K562 treated with DMSO at 1 percent for 12 hours (cell line): ENCODE data around the gene ELK1. TPM values are rescaled to one million over a fixed set of nuclear protein-coding genes. Genes with fewer than 3 reads are reported as not detected.

Source experiments
- total RNA-seq: library from RNA; unstranded; fragments of 300-600 nt; gene quantifications from 2 replicates; pipeline ENCODE4 v1.2.3, GENCODE V29; 2022; ENCODE audit not compliant: insufficient read depth

ELK1 gene, protein sequence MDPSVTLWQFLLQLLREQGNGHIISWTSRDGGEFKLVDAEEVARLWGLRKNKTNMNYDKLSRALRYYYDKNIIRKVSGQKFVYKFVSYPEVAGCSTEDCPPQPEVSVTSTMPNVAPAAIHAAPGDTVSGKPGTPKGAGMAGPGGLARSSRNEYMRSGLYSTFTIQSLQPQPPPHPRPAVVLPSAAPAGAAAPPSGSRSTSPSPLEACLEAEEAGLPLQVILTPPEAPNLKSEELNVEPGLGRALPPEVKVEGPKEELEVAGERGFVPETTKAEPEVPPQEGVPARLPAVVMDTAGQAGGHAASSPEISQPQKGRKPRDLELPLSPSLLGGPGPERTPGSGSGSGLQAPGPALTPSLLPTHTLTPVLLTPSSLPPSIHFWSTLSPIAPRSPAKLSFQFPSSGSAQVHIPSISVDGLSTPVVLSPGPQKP
- total RNA-seq = 30.8 and 56.6 TPM in 2 replicates

DNA sequence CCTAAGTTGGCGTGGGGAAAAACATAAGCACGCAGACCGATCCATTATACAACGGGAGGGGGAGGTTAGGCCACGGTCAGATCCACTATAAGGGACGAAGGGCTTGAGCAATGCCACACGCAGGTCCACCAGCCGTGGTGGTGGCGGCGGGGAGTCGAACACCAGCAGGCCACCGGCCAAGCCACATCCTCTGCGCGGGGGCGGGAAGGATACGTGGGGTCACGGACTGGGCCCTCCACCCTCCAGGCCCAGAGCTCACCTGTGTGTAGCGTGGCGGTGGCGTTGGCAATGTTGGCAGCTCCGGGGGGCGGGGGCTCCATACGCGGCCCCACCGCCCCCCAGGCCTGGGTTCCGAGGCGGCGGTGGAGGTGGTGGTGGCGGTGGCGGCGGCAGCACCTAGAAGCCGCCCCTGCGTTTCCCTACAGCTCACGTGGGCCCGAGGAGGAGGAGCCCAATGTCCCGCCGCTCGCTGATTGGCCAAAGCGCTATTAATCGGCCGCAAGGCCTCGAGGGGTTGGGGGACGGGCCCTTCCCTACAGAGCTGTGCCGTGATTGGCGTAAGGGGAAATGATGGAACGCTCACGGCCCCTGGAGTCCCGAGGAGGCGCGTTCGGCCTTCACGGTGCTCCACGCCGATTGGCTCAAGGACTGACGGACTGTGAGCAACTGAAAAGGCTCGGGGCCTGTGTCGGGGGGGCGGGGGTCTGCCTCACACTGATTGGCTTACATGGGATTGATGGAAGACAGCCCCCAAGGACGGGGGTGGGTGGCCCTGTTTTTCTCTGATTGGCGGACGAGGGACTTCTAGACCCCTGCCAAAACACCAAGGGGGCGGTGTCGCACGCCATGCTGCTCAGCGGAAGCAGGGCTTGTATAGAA, at the start of gene ELK1:
TSS of gene ELK1 (minus strand) at position 400 of the 879 bp plus-strand sequence. CDS start 9,122 bp downstream, outside the sequence.

DNA sequence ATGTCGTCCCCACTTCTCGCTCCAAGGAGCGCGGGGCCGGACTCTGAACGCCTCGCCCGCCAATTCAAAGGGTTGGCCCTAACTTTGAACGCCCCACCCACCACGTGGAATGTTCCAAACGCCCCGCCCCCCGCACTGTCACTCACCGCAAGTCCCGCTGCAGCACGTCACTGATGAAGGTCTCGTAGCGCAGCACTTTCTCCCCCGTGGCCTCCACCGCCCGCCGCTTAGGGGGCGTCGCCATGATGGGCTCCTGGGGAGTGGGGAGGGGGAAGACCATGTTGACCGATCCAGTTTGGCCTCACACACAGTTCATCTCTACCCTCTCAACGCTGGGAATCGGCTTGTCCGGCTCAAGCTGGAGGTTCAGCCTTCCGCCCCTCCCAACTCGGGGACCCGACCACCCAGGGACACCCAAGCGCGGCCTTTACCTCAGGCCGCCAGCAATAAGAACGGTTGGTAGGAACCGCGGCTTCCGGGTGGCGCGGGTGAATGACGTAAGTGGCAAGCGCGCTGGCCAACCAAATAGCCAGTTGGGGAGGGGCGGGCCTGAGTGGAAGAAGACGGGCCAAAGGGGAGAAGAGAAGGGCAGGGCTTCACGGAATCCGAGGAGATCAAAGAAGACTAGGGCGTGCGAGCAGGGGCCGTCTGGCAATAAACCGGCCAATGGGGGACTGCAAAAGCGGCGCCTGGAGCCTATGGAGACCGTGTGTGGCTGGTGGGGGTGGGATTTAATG, 8.5 kb upstream of the ELK1 start, which contains the start of gene UXT:
TSS of gene UXT (minus strand) at position 497 of the 737 bp plus-strand sequence. CDS start at position 244, 253 bp downstream.

DNA sequence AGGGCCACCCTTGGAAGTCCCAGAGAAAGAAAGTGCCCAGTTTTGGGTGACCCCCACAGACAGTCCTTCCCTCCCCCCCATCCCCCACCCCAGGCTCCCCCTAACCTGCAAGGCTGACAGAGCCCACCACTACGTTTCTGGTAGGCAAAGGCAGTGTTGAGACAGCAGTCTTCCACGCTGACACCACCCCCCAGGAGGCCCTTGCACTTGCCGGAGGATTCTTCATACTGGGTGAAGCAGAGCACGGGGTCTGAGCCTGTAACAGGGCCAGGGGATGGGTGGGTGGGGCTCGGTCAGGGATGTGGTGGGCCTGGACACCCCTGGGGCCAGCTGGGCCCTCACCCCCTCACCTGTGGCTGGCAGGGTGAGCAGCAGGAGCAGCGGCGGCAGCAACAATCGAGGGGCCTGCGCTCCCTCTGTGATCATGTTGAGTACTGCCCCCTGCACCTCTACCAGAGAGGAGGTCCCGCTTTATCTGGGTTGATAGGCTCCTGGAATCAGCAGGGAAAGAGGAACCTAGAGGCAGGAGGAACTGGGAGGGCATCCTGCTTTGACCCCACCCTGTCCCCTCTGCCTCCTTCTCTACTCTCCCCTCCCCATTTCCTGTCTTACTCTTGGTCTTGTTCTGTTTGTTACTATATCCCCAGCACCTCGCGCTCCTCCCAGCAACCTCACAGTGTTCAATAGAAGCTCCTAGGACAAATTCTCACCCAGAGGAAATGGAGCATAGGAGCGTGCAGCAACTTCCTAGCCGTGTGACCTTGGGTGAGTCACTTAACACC, 20.8 kb downstream of the ELK1 start, which contains the start of gene CFP:
TSS of gene CFP (minus strand) at position 512 of the 782 bp plus-strand sequence. CDS start at position 426, 86 bp downstream.

DNA sequence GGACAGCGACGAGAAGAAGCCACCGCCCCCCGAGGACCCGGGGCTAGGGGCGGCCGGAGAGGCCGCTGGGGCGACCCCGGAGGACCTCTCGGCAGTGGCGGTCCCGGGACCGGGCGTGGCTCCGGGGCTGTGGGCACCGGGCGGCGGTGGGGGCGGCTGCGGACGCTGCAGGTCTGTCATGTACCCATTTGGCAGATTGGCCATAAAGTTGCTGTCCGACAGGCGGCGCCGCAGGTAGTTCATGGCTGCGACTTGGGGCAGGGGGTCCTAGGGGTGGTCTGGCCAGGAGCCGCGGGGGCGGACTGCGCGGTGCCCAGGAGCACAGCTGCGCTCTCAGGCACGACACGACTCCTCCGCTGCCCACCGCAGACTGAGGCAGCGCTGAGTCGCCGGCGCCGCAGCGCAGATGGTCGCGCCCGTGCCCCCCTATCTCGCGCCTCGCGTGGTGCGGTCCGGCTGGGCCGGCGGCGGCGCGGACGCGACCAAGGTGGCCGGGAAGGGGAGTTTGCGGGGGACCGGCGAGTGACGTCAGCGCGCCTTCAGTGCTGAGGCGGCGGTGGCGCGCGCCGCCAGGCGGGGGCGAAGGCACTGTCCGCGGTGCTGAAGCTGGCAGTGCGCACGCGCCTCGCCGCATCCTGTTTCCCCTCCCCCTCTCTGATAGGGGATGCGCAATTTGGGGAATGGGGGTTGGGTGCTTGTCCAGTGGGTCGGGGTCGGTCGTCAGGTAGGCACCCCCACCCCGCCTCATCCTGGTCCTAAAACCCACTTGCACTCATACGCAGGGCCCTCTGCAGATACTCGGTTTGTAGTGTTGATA, 30.7 kb downstream of the ELK1 start, which contains the start of gene SYN1:
TSS of gene SYN1 (minus strand) at position 372 of the 817 bp plus-strand sequence. CDS start at position 243, 129 bp downstream.

Other genes with a start within 250 kb of the ELK1 start
- 1.1 and 5.5 TPM in 2 replicates for gene ZNF41, start 167.3 kb downstream of the ELK1 start, total RNA-seq
- 35.0 and 52.6 TPM in 2 replicates for gene ARAF, start 89.4 kb downstream of the ELK1 start, total RNA-seq
- gene TIMP1, start 68.1 kb downstream of the ELK1 start, total RNA-seq = 317 and 357 TPM in 2 replicates
- 0.25 and 0.73 TPM in 2 replicates for gene SYN1, start 30.7 kb downstream of the ELK1 start, total RNA-seq
- 7.3 and 9.4 TPM in 2 replicates for gene CFP, start 20.6 kb downstream of the ELK1 start, total RNA-seq
- gene UXT, start 8.6 kb upstream of the ELK1 start, total RNA-seq = 337 and 382 TPM in 2 replicates
- gene ZNF81, start 186.3 kb upstream of the ELK1 start, total RNA-seq = 2.7 and 3.2 TPM in 2 replicates